Activated CD8-positive, alpha-beta memory T cell treated with anti-CD3 and anti-CD28 coated beads for 1 hour (primary cell): Measurements from ENCODE around the gene ICA1.
"Not testable (repeated sequence)": the region's sequence is repeated elsewhere in the genome, so short reads cannot be mapped to it uniquely, and the experiment has no call there.

Source experiments
- DNase-seq, 2 donors: peaks; one replicate each; pipeline ENCODE4 v3.0.0-alpha.2; 2020; ENCODE audit warnings: low read depth in 1 of 2; ENCODE audit errors: extremely low read depth in 1 of 2

Gene ICA1

DNA sequence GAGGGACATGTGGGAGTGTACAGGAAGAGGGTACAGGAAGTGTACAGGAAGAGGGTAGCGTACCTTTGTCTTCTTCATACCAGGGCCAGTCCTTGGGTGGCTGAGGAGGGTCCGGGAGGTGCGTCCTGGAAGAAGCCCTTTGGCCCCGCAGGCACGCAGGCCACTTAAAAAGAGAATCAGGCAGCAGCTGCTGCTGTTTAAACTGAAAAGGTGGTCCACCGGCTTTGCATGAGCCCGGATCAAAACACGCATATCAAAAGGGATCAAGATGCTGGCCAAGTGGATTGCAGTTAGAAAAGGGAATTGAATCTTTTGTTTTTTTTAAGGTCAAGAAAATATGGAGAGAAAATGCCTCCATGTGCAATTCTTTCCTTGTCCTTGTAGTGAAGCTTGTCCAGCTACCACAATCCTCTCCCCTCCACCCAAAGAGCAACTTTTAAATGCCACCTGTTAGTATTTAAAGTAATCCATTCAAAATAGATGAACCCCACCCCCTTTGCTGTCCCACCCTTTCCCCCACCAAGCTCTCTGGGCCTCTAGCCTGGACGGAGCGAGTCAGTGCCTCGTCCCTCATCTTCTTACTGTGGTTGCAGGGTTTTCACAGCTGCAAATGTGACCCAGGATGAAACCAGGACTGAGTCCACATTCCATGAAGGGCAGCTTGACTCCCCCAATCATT is 150.5 kb downstream of the ICA1 start:
- DNase-seq: no peak

DNA sequence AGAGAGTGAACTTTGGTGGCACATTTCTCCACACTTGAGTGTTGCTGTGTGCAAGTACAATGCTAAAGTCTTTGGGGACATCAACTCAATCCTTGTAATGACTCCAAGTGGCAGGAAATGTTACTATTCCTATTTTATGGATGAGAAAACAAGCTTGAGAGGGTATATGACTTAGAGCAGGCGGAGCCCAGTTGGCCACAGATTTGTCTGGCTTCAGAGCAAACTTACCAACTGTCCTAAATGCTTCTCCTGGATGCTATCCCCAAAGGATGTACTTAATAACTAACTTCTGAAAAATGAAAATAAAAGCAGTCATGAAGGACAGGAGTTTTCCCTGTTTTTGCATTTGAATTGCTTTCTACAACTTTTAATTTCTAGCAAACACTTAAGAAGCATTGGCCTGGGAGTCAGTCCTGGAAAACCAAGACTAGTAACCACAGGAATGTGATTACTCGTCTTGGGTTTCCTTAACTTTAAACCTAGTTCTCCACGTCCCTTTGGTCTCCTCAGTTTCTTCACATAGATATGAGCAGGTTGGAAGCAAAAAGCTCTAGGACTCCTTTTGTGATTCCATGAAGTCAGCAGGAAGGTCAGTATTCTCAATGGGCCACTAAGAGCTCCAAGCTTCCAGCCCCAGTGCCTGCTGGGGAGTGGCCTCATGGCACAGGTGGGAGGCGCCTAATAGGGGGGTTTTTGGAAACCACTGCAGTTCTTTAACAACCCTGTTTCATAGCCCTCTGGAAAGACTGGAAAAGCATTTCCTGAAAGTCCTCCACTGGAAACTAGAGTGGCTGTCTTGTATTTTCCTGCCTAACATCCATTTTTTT is 152.6 kb downstream of the ICA1 start:
- DNase-seq: no peak

DNA sequence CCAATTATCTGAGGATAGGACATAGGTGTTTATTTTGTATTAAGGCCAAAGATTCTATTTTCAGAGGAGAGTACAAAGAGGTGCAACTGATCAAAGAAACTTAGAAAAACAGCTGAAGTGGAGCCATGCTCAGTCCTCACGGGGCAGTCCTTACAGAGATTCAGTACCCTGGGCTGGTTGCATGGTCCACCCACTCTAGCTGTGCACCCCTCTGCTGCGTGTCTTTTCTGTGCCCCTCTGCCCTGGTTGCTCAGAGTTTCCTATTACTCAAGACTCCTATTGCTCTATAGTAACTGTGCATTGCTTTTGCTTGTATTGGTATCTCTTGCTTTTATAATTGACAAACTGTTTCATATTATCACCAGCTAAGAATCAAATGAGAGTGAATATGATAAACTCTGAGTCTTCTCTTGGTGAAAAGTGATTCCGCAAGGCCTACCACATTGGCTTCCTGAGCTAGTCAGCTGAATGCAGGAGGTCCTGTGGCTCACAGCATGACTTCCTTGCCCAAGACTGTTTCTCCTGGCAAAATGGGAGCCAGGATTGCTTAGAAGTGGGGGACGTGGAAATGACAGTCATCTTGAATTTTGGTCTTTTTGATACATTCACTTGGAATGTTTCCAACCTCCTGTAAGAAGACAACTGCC is 156.4 kb downstream of the ICA1 start:
- DNase-seq: no peak

DNA sequence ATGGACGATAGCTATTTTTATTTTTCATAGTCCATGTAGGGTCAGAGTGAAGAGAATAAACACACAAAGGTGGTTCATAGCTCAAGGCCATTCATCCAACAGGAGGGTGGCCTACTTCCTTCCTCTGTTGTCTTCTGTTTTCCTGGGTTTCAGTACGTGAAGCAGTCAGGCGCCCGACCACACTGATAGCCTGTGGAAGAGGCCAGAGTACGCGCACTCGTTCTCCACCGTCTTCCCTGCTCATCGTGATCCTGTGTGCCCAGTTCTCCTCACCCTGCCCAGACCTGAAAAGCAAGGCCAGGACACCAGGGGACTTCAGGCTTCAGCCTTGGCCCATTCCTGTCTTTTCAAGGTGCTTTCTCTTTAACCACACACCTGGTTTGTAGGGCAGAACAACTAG is 158.7 kb downstream of the ICA1 start:
- DNase-seq: no peak

GRCh38 chr7:8101292-8101691 is 160.7 kb downstream of the ICA1 start:
- not testable (repeated sequence) for DNase-seq

DNA sequence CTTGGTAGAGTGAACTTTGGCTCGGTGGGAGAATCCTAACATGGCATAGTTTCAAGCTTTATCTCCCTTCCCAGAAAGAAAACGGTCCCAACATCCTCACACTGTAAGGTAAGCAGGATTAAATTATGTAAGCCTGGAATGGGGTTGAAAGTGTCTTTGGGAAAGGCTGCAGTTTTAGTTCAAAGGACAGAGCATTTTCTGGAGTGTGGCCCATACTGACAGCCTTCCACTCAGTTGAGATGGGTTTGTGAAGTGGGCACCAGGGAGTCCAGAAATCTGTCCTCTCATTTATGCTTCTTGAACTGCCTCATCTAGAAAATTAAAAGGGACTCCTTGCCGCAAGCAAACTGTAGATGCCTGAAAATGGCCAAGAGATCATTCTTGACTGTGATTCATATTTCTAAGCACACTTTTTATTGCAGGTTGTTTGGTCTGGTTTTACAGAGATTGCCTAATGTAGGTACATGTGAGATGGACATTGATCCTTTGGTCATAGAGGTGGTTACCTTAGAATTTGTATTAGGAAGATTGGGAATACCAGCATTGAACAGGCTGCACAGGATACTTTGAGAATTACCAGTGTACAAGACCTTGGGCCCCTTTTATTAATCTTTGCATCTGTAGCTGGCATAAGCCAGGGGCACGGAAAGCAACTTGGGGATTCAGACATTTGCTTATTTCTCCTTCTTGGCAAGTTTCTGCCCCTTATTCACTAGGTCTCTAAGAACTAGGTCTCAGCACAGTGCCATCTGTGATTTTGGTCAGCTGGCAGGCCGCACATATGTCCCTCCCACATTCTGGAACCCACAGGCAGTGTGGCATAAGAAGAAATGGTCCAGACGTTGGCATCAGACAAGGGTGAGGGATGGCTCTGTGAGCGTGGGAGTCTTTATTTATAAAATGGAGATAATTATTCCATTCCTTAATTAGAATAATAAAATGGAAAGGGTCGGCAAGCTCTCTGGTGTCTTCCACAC is 167.5 kb downstream of the ICA1 start:
- no peak for DNase-seq

GRCh38 chr7:8092140-8092539 is 169.8 kb downstream of the ICA1 start:
- DNase-seq: no peak

GRCh38 chr7:8089036-8089780 is 172.8 kb downstream of the ICA1 start:
- no peak for DNase-seq

DNA sequence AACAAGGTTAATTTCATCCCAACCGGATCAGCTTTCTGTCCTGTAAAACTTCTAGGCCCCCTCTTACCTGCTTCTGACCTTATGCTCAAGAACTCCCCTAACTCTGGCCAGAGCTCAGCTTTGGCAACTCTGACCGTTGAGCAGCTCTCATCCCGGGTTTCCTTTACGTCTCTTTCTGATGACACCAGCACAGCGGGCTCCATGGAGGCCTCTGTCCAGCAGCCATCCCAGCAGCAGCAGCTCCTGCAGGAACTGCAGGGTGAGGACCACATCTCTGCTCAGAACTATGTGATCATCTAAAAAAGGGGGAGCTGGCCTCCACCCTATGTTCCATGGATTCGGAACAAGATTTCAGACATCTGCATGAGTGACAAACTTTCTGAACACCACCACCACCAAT is 175.7 kb downstream of the ICA1 start:
- no peak for DNase-seq

- DNase-seq: no peak
These were observed 176.5 kb downstream of the ICA1 start for GRCh38 chr7:8085420-8085819.

DNA sequence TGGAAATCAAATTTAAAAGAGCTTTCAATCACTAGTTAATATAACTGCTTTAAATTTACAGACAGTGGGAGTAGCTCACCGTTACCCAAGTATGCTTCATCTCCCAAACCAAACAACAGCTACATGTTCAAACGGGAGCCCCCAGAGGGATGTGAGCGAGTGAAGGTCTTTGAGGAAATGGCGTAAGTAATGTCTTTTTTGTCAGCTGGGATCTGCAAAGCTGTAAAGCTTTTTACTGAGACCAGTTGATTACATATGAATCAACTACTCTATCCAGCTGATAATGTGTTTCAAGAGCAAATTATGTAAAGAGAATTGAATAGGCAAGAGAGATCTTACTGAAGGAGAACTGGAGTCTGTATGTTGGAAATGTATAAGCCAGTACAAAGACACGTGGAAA is 177.1 kb downstream of the ICA1 start:
- no peak for DNase-seq

DNA sequence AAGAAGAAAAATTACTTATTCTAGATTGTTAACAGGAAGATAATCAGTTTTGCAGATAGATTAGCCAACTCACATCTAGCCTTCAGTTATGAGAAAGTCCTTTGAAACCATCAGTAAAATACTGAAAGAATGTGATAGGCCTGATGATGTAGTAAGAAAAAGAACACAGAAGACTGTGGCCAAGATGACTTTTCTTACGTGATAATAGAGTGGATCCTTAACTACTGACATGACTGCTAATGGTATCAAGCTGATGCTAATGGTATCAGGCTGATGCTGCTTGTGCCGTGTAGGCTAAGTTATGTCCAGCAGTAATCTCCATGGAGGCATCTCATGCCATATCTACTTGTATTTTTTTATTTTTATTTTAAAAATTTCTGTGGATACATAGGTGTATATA is 179.2 kb downstream of the ICA1 start:
- no peak for DNase-seq

- DNase-seq: no peak
These were observed 183.5 kb downstream of the ICA1 start for GRCh38 chr7:8078418-8078817.

DNA sequence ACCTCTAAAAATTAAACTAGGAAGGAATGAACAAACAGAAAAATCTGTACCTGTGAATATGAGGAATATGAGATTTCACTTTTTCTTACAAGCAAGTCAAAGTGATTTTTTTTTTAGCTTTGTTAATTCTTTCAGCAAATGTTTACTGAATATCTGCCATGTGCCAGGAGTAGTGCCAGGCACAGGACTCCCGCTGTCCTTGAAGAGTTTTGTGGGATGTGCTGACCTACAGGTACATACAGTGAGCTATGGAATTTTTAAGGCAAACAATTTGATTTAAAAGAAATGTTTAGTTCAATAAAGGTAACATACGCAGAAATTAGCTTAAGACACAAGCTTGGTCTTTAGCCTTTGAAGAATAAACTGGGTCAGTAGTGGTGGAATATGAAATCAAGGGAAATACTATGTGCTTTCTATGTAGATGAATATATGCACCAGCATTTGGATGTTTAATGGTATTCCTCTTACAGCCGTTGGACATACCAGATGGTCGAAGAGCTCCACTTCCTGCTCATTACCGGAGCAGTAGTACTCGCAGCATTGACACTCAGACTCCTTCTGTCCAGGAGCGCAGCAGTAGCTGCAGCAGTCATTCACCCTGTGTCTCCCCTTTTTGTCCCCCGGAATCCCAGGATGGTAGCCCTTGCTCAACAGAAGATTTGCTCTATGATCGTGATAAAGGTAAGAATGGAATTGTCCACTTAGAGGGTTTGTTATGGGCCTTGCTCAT is 191.4 kb downstream of the ICA1 start:
- no peak for DNase-seq

GRCh38 chr7:8068892-8069686 is 192.9 kb downstream of the ICA1 start:
- no peak for DNase-seq

DNA sequence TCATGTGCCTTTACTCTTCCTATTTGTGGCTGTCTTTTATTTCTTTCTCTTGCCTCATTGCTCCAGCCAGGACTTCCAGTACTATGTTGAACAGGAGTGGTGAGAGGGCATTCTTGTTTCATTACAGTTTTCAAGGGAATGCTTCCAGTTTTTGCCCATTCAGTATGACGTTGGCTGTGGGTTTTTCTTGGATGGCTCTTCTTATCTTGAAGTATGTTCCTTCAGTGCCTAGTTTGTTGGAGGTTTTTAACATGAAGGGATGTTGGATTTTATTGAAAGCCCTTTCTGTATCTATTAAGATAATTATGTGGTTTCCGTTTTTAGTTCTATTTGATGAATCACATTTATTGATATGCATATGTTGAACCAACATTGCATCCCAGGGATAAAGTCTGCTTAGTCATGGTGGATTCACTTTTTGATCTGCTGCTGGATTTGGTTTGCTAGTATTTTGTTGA is 196.6 kb downstream of the ICA1 start:
- DNase-seq: no peak

GRCh38 chr7:8064828-8065227 is 197.1 kb downstream of the ICA1 start:
- no peak for DNase-seq

DNA sequence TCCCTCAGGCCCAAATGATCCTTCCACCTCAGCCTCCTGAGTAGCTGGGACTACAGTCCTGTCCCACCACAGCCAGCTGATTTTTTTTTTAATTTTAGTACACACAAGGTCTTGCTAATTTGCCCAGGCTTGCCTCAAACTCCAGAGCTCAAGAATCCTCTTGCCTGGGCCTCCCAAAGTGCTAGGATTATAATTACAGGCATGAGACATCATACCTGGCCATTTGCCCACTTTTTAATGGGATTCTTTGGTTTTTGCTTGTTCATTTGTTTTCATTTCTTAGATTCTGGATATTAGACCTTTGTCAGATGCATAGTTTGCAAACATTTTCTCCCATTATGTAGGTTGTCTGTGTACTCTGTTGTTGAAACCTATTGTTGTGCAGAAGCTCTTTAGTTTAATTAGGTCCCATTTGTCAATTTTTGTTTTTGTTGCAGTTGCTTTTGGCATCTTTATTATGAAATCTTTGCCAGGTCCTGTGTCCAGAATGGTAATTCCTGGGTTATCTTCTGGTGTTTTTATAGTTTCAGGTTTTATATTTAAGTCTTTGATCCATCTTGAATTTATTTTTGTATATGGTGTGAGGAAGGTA is 198.2 kb downstream of the ICA1 start:
- DNase-seq: no peak
